Spleen (tissue), 11 donors: Measurements from ENCODE around the gene TNFRSF1B. TPM values are rescaled to one million over a fixed set of nuclear protein-coding genes. Genes with fewer than 3 reads are reported as not detected.
A peak's percentile ranks its signal among the peaks of the same experiment; 100 is the strongest.

ENCODE experiments used
- DNase-seq: peaks from one replicate; pipeline ENCODE4 v3.0.0-alpha.2; 2020
- H3K27ac ChIP-seq, 8 donors: fragments of 200-600 bp; sonication (generic) in 7 of 8; 1 replicate in 4 of 8; 2 replicates in 4 of 8; pipeline versions ENCODE4 v1.5.0 to v1.8.0; 2016 to 2021; ENCODE audit warnings: inconsistent platforms in 4 of 8, mild to moderate bottlenecking in 4 of 8, moderate library complexity in 1 of 8
- H3K27me3 ChIP-seq, 7 donors: fragments of 200-600 bp; sonication (generic) in 6 of 7; replicated peaks in 1 of 7; 1 replicate in 4 of 7; 2 replicates in 3 of 7; pipeline versions ENCODE4 v1.5.0 to v1.8.0; 2016 to 2021; ENCODE audit warnings: inconsistent platforms in 3 of 7, mild to moderate bottlenecking in 1 of 7
- H3K36me3 ChIP-seq, 6 donors: fragments of 200-600 bp; sonication (generic) in 5 of 6; 1 replicate in 4 of 6; 2 replicates in 2 of 6; pipeline versions ENCODE4 v1.5.0 to v1.8.0; 2016 to 2021; ENCODE audit warnings: inconsistent platforms in 2 of 6
- H3K4me1 ChIP-seq, 6 donors: fragments of 200-600 bp; sonication (generic) in 5 of 6; 1 replicate in 3 of 6; 2 replicates in 3 of 6; pipeline versions ENCODE4 v1.5.0 to v1.8.0; 2016 to 2021; ENCODE audit warnings: inconsistent platforms in 3 of 6
- H3K4me3 ChIP-seq, 8 donors: fragments of 200-600 bp; sonication (generic) in 7 of 8; 1 replicate in 4 of 8; 2 replicates in 4 of 8; pipeline versions ENCODE4 v1.5.0 to v1.8.0; 2016 to 2021; ENCODE audit warnings: inconsistent platforms in 4 of 8, mild to moderate bottlenecking in 4 of 8, moderate library complexity in 2 of 8
- H3K9me3 ChIP-seq, 8 donors: fragments of 200-600 bp; sonication (generic) in 7 of 8; 1 replicate in 4 of 8; 2 replicates in 4 of 8; pipeline versions ENCODE4 v1.5.0 to v1.8.0; 2016 to 2021; ENCODE audit warnings: inconsistent platforms in 4 of 8
- POLR2A ChIP-seq, 3 donors: fragments of 450-650 bp; IDR thresholded peaks; one replicate each; pipeline ENCODE4 v1.5.1; 2017; ENCODE audit warnings: antibody characterized with exemption in 3 of 3, mild to moderate bottlenecking in 1 of 3
- POLR2AphosphoS5 ChIP-seq, 3 donors: sonication (generic); formaldehyde crosslinking; IDR thresholded peaks; one replicate each; pipeline ENCODE4 v1.5.1; 2017; ENCODE audit warnings: antibody characterized with exemption in 3 of 3
- WGBS, 5 donors: extraction: QIAGEN DNeasy Blood & Tissue Kit in 3 of 5; methylation state at CpG; one replicate each; pipeline versions ENCODE4 v1.1.5 to v1.1.7; 2013 to 2018; 5-methylcytosine and 5-hydroxymethylcytosine counted together
- intact Hi-C: fragments of 100-400 bp; cut with DNase I; formaldehyde crosslinking; loops from one replicate; pipeline ENCODE4 v1.15.0; 2023; ENCODE audit warnings: low total_unique reads
- polyA plus RNA-seq, 3 donors: library from polyadenylated mRNA; stranded (reverse); fragments of 200-250 nt; gene quantifications; one replicate each; pipeline ENCODE4 v1.2.1, GENCODE V29; 2013
- total RNA-seq, 7 donors: library from RNA; depleted of rRNA in 3 of 7; stranded (reverse); fragments of >200 nt in 3 of 7; fragmentation: NEBNext Ultra II Directional in 4 of 7; extraction: Animal tissue kit (Norgen Biotek cat#: 25700) in 4 of 7; gene quantifications; one replicate each; pipeline versions ENCODE4 v1.1.0 to v1.2.1, GENCODE V29; 2016 to 2021
- TF ChIP-seq, protein P1 (sequence below), 11 experiments: fragments of 200-600 bp in 7 of 11; fragments of 450-650 bp in 4 of 11; sonication (generic) in 4 of 11; IDR thresholded peaks in 8 of 11; conservative IDR thresholded peaks in 3 of 11; 1 replicate in 7 of 11; 2 replicates in 4 of 11; pipeline versions ENCODE4 v1.4.0 to v1.8.0; 2016 to 2021; ENCODE audit warnings: antibody characterized with exemption in 11 of 11, inconsistent platforms in 4 of 11, mild to moderate bottlenecking in 1 of 11
- donor health status: healthy with polysubstance abuse.
- donor health status: DM: no; HTN: no; CAD: no; lungs with moderate emphysema.
- donor health status: DM: no; HTN: no; CAD: no.
- donor health status: Bipolar disorder and iron deficiency.
- donor health status: healthy.
- donor health status: DM: no; HTN: no; CAD: no.
- donor health status: DM: yes; HTN: yes; CAD: no.

Gene TNFRSF1B
- total and polyA plus RNA-seq, 10 donors = 28.5 to 233 (median 167) TPM

DNA sequence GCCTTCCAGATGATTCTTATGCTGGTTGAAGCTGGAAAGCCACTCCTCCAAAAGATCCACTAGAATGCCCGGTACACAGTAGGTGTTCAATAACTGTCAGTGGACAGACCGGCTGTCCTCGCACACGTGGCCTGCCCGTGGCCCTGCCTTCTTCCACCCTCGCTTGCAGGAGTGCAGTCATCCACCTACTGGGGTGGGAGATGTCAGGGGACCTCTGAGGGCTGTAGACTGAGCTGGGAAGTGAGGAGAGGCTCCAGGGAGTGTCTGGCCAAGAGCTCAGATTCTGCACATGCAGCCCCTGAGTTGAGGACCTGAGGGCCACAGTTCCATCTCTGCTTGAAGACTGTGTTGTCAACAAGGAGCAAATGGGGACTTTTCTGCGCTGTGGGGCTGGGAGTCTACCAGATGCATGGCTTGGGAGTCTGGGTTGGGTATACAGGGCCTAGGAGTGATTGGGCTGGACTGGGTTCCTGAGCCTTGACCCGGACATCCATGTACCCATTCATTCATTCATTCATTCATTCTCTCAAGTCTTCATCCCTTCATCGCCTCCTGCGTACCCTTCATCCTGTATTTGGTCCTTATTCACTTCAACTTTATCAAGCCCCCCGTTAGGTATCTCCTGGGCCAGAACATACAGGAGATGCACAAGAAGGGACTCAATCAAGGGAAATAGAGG lies 4.2 kb upstream of the TNFRSF1B start:
- Histone ChIP-seq H3K36me3 (no peaks in the 10 kb centered on the region), H3K27me3 (no peaks in the 10 kb centered on the region), H3K4me3 (peak overlapping the region in 1 of 8 donors; percentile 57), H3K27ac (peak overlapping the region; percentile 72 to 99 (median 92)), H3K4me1 (peaks cover 39 to 96% (median 87%) of the 10 kb centered on the region in 6 donors), H3K9me3 (no peaks in the 10 kb centered on the region)
- WGBS, 5 donors = 75 to 92% (median 86%) methylated on average over 11 of the region's 11 CpGs
- intact Hi-C loops = no loop called here
- no peak for DNase-seq
- TF ChIP-seq, protein P1, sequence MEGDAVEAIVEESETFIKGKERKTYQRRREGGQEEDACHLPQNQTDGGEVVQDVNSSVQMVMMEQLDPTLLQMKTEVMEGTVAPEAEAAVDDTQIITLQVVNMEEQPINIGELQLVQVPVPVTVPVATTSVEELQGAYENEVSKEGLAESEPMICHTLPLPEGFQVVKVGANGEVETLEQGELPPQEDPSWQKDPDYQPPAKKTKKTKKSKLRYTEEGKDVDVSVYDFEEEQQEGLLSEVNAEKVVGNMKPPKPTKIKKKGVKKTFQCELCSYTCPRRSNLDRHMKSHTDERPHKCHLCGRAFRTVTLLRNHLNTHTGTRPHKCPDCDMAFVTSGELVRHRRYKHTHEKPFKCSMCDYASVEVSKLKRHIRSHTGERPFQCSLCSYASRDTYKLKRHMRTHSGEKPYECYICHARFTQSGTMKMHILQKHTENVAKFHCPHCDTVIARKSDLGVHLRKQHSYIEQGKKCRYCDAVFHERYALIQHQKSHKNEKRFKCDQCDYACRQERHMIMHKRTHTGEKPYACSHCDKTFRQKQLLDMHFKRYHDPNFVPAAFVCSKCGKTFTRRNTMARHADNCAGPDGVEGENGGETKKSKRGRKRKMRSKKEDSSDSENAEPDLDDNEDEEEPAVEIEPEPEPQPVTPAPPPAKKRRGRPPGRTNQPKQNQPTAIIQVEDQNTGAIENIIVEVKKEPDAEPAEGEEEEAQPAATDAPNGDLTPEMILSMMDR (IDR thresholded peaks at IDR 0.05 in 8 of 11, conservative IDR thresholded peaks at IDR 0.05 in 3 of 11) = no peak
- TF ChIP-seq POLR2AphosphoS5 (IDR thresholded peaks at IDR 0.05) = no peak
- TF ChIP-seq POLR2A (IDR thresholded peaks at IDR 0.05) = no peak

DNA sequence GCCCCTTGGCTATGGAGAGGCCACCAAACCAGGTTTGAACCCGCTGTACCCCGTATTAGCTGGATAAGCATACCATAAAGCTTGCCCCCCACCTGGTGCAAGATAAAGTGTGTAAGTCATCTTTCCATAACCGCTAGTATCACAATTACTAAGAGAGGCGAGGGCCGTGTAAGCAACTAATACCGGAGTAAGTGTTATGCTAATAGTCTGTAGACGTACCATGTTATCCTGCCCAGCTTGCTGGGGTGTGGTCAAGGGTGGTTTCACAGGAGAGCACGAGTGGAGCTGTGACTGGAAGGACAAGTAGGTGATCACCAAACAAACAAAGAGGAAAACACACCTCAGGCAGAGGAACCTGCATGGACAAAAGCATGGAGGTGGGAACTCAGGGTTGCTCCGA lies 3.6 kb upstream of the TNFRSF1B start:
- TF ChIP-seq, protein P1 (IDR thresholded peaks at IDR 0.05 in 8 of 11, conservative IDR thresholded peaks at IDR 0.05 in 3 of 11) = no peak
- TF ChIP-seq POLR2AphosphoS5 (IDR thresholded peaks at IDR 0.05) = no peak
- no peak for TF ChIP-seq POLR2A (IDR thresholded peaks at IDR 0.05)
- Histone ChIP-seq H3K36me3 (no peaks in the 10 kb centered on the region), H3K4me3 (no peak overlapping the region), H3K27me3 (no peaks in the 10 kb centered on the region), H3K9me3 (no peaks in the 10 kb centered on the region), H3K4me1 (peaks cover 39 to 96% (median 87%) of the 10 kb centered on the region in 6 donors), H3K27ac (peak overlapping the region in 5 of 8 donors; percentile 82 to 99 (median 93))
- 74 to 84% (median 79%) methylated on average over 8 to 9 of the region's 9 CpGs for WGBS, 5 donors
- no peak for DNase-seq
- intact Hi-C loops = no loop called here

DNA sequence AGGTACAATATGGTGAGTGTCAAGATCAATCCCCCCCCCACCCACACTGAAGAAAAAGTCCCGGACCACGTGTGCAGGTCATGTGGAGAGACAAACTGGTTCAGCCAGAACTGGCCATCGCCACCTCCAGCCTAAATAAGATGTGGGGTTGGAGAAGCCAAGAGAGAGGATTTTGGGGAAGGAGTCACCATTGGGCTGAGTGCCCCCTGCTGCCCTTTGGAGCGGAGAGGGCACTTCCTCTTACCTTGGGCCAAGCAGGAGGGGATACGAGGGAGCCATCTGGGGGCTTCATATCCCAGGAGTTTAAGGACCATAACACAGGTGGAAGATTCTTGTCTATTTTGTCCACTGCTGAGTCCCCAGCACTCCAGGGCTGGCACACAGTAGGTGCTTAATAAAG lies 2.6 kb upstream of the TNFRSF1B start:
- intact Hi-C loops = no loop called here
- no peaks in the 10 kb centered on the region for H3K9me3 ChIP-seq
- no peak overlapping the region for H3K4me3 ChIP-seq
- TF ChIP-seq, protein P1 (IDR thresholded peaks at IDR 0.05 in 8 of 11, conservative IDR thresholded peaks at IDR 0.05 in 3 of 11) = no peak
- 65 to 83% (median 77%) methylated on average over 3 to 5 of the region's 5 CpGs for WGBS, 5 donors
- peaks cover 0 to 6% (median 0%) of the 10 kb centered on the region in 6 donors for H3K36me3 ChIP-seq
- peak overlapping the region in 2 of 8 donors; percentile 94 to 99 for H3K27ac ChIP-seq
- H3K4me1 ChIP-seq = peaks cover 37 to 96% (median 87%) of the 10 kb centered on the region in 6 donors
- no peaks in the 10 kb centered on the region for H3K27me3 ChIP-seq
- DNase-seq = no peak

DNA sequence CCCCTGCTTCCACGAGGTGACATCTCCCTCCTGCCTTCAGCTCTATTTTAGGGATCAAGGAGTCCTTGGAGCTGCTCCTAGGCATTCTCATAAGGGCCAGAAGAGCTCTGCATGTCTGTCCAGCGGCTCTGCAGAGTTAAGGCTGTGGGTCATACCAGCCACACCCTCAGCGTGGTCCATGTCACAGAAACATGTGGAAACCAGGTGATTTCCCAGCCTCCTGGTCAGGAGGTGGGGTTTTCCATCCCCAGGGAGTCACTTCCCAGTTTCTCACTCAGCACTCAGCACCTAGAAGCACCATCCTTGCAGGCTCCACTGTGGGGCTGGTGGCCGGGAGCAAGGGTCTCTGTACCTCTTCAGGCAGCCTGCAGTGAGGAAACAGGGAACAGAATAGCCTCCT lies 1.4 kb upstream of the TNFRSF1B start:
- Histone ChIP-seq H3K36me3 (peaks cover 0 to 17% (median 0%) of the 10 kb centered on the region in 6 donors), H3K4me3 (no peak overlapping the region), H3K9me3 (no peaks in the 10 kb centered on the region), H3K4me1 (peaks cover 43 to 96% (median 87%) of the 10 kb centered on the region in 6 donors), H3K27me3 (no peaks in the 10 kb centered on the region), H3K27ac (peak overlapping the region in 3 of 8 donors; percentile 98 to 99 (median 99))
- TF ChIP-seq, protein P1 (IDR thresholded peaks at IDR 0.05 in 8 of 11, conservative IDR thresholded peaks at IDR 0.05 in 3 of 11) = no peak
- TF ChIP-seq POLR2A (IDR thresholded peaks at IDR 0.05) (no peak), POLR2AphosphoS5 (IDR thresholded peaks at IDR 0.05) (no peak)
- WGBS, 5 donors = 87 to 98% (median 94%) methylated on average over 3 to 4 of the region's 4 CpGs
- DNase-seq = no peak
- intact Hi-C loops = no loop called here
